Subcutaneous abdominal adipose tissue (tissue), 5 donors: Measurements from ENCODE around the gene STRIP1.

Experiments used
- H3K27ac ChIP-seq: one replicate; pipeline ENCODE4 v1.7.0; 2013; ENCODE audit warnings: low read depth, mild to moderate bottlenecking, inconsistent platforms, low read length, moderate library complexity
- H3K27me3 ChIP-seq, 5 donors: one replicate each; pipeline ENCODE4 v1.7.0; 2013; ENCODE audit warnings: low read length in 5 of 5, inconsistent platforms in 1 of 5; ENCODE audit not compliant: control insufficient read depth in 5 of 5, insufficient read depth in 4 of 5
- H3K36me3 ChIP-seq, 5 donors: one replicate each; pipeline ENCODE4 v1.7.0; 2013; ENCODE audit warnings: low read length in 5 of 5; ENCODE audit not compliant: control insufficient read depth in 5 of 5, insufficient read depth in 5 of 5
- H3K4me1 ChIP-seq, 5 donors: one replicate each; pipeline ENCODE4 v1.7.0; 2013; ENCODE audit warnings: low read length in 5 of 5, mild to moderate bottlenecking in 3 of 5, moderate library complexity in 1 of 5; ENCODE audit not compliant: control insufficient read depth in 5 of 5, insufficient read depth in 5 of 5
- H3K4me3 ChIP-seq, 5 donors: one replicate each; pipeline ENCODE4 v1.7.0; 2013; ENCODE audit warnings: low read length in 5 of 5, low read depth in 1 of 5
- H3K9ac ChIP-seq, 5 donors: one replicate each; pipeline ENCODE4 v1.7.0; 2013; ENCODE audit warnings: low read length in 5 of 5, mild to moderate bottlenecking in 4 of 5, moderate library complexity in 3 of 5
- H3K9me3 ChIP-seq, 5 donors: one replicate each; pipeline ENCODE4 v1.7.0; 2013; ENCODE audit warnings: low read length in 5 of 5; ENCODE audit not compliant: control insufficient read depth in 5 of 5
- donor health status: healthy.
- donor health status: healthy.
- donor health status: healthy.
- donor health status: healthy.
- donor health status: healthy.

Gene STRIP1

DNA sequence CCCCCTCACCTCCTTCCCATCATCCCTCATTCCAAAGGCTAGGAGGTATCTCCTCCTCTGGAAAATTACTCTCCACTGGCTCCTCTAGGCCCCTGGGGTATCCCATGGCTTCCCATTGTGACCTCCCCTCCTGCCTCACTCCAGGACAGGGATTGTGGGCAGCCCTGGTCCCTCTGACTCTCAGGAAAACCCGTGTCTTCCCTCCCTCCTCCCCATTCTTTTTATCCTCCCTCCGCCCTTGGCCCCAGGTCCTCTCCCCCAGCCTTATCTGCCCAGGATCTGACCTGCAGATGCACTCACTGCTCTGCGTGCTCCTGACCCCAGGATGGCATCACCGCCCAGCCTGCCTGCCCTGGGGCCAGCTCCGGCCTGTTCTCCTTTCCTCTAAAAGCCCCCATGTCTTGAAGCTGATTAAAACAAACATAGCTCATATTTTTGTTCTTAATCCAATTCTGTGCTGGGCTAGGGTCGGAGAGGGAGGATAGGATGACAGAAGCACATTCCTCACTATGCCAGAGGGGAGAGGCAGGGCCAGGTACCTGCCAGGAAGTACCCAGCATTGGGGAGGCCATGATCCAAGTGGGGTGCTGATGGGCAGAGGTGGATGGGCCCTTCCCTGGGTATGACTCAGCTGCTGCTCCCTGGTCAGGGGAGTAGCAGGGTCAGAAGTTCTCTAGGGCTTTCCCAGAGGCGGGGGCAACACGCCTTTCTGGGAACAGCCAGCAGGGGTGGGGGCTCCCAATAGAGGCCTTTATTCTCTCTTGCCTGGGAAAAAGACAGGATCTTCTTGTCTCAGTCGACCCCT, 64.0 kb downstream of the STRIP1 start:
- Histone ChIP-seq H3K9ac (no peak overlapping the region), H3K27me3 (peaks cover 4 to 23% (median 7%) of the 10 kb centered on the region in 5 donors), H3K9me3 (no peaks in the 10 kb centered on the region), H3K36me3 (no peaks in the 10 kb centered on the region), H3K27ac (no peak overlapping the region), H3K4me1 (peaks cover 0 to 12% (median 2%) of the 10 kb centered on the region in 5 donors), H3K4me3 (no peak overlapping the region)

DNA sequence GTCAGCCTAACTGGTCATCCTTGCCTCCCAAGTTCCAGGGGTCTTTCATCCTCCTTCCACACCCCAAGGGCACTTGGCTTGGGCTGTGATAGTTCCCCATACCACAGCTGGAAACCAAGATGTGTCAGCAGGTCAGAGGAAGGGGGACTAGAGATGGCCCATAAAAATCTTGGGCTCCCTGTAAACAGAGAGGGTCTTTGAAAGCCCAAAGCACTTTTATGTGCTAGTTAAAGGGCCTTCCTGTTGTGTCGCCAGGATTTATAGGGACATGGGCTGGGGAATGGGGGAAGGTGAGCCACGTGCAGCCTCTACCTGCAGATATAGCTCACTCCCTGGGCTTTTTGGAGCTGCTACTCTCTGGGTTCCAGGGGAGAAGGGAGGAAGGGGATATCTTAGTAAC, 65.9 kb downstream of the STRIP1 start:
- no peak overlapping the region for H3K9ac ChIP-seq

DNA sequence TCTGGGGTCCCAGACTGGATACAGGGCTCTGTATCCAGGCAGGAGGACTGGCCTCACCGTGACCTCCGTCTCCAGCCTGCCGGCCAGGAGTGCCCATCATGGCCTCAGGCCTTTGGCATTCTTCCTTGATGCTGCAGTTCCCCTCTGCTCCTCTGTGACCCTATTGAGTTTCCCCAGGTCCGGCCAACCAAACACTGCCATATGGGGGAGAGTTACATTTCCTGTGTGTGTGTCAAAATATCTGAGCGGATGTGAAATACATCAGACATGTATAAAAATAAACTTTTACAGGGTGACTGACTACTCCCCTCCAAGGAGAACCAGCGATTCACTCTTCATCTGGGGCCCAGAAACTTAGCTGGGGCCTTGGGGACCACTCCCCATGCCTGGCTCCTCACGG, 67.7 kb downstream of the STRIP1 start:
- Histone ChIP-seq H3K9me3 (no peaks in the 10 kb centered on the region), H3K4me3 (no peak overlapping the region), H3K27me3 (peaks cover 0 to 13% (median 0%) of the 10 kb centered on the region in 5 donors), H3K4me1 (peaks cover 0 to 12% (median 2%) of the 10 kb centered on the region in 5 donors), H3K9ac (no peak overlapping the region), H3K36me3 (no peaks in the 10 kb centered on the region), H3K27ac (no peak overlapping the region)

More for the DNA sequence above, 65.9 kb downstream of the STRIP1 start:
- no peaks in the 10 kb centered on the region for H3K9me3 ChIP-seq
- no peak overlapping the region for H3K4me3 ChIP-seq
- H3K27ac ChIP-seq = no peak overlapping the region
- H3K36me3 ChIP-seq = no peaks in the 10 kb centered on the region
- H3K4me1 ChIP-seq = peaks cover 0 to 12% (median 2%) of the 10 kb centered on the region in 5 donors
- peaks cover 0 to 13% (median 4%) of the 10 kb centered on the region in 5 donors for H3K27me3 ChIP-seq
